A673 (cell line): Measurements from ENCODE around the gene ADAM8. TPM values are rescaled to one million over a fixed set of nuclear protein-coding genes. Genes with fewer than 3 reads are reported as not detected.
"Not testable (repeated sequence)": the region's sequence is repeated elsewhere in the genome, so short reads cannot be mapped to it uniquely, and the experiment has no call there.

Experiments
- BruUV-seq: library from RNA; stranded (reverse); fragments of 400-500 nt; replicated peaks from 2 replicates; lab custom pipeline; 2021; lab: Mats Ljungman, UMichigan
- CTCF ChIA-PET: fragments of 300-600 bp; sonication (Branson Sonifier 250); formaldehyde crosslinking; loops from one replicate; lab custom pipeline; 2022; ENCODE audit warnings: antibody characterized with exemption; lab: Charles Lee
- POLR2A ChIA-PET: fragments of 300-600 bp; sonication (Branson Sonifier 250); formaldehyde crosslinking; loops from one replicate; lab custom pipeline; 2022; ENCODE audit warnings: antibody characterized with exemption; ENCODE audit not compliant: low non-redundant PET; lab: Charles Lee
- DNase-seq: peaks from one replicate; pipeline ENCODE4 v3.0.0-alpha.2; 2015; ENCODE audit warnings: low spot score
- H3K27ac ChIP-seq: fragments of 200-600 bp; sonication (generic); 2 replicates; pipeline ENCODE4 v1.5.1; 2016; ENCODE audit warnings: mixed run types, low read depth, mild to moderate bottlenecking, mixed read lengths, antibody characterized with exemption, low read length; ENCODE audit not compliant: poor library complexity, severe bottlenecking
- H3K27me3 ChIP-seq: fragments of 200-600 bp; sonication (generic); replicated peaks from 2 replicates; pipeline ENCODE4 v1.6.1; 2017; ENCODE audit warnings: mixed run types, low read depth, mild to moderate bottlenecking, mixed read lengths, antibody characterized with exemption, low read length; ENCODE audit not compliant: insufficient read depth, poor library complexity
- H3K36me3 ChIP-seq: fragments of 200-600 bp; sonication (generic); 2 replicates; pipeline ENCODE4 v1.6.1; 2016; ENCODE audit warnings: mixed run types, mild to moderate bottlenecking, mixed read lengths, antibody characterized with exemption, low read length; ENCODE audit not compliant: insufficient read depth, poor library complexity, severe bottlenecking
- H3K4me1 ChIP-seq: fragments of 200-600 bp; sonication (generic); 2 replicates; pipeline ENCODE4 v1.6.1; 2017; ENCODE audit warnings: mixed run types, mild to moderate bottlenecking, mixed read lengths, antibody characterized with exemption, low read length; ENCODE audit not compliant: insufficient read depth, poor library complexity, severe bottlenecking
- H3K4me3 ChIP-seq: fragments of 200-600 bp; sonication (generic); 2 replicates; pipeline ENCODE4 v1.5.1; 2016; ENCODE audit warnings: low read depth, mixed run types, mild to moderate bottlenecking, mixed read lengths, low read length; ENCODE audit not compliant: poor library complexity, severe bottlenecking
- H3K9me3 ChIP-seq: fragments of 200-600 bp; sonication (generic); 2 replicates; pipeline ENCODE4 v1.6.1; 2016; ENCODE audit warnings: mixed run types, low read depth, mild to moderate bottlenecking, mixed read lengths, antibody characterized with exemption, low read length; ENCODE audit not compliant: poor library complexity, severe bottlenecking
- CTCF ChIP-seq: fragments of 300-800, 200-600 bp; sonication (generic); conservative IDR thresholded peaks from 2 replicates; pipeline ENCODE4 v1.5.1; 2017; ENCODE audit warnings: low read depth, mild to moderate bottlenecking, antibody characterized with exemption, low read length, moderate library complexity, mixed read lengths
- EZH2 ChIP-seq: fragments of 200-600 bp; sonication (generic); IDR thresholded peaks from 2 replicates; pipeline ENCODE4 v1.6.1; 2017; ENCODE audit warnings: borderline replicate concordance, low read depth, mild to moderate bottlenecking, mixed read lengths, antibody characterized with exemption, low read length; ENCODE audit not compliant: poor library complexity, severe bottlenecking
- intact Hi-C: fragments of 100-400 bp; cut with micrococcal nuclease; formaldehyde crosslinking; loops from one replicate; pipeline ENCODE4 v1.10.0; 2022; ENCODE audit not compliant: unreplicated experiment
- total RNA-seq: library from RNA; stranded (reverse); gene quantifications from 2 replicates; pipeline ENCODE4 v1.2.3, GENCODE V29; 2021

ADAM8 gene
- total RNA-seq, 1 experiment from 2014 or later, result 1.2 TPM

- H3K4me1 ChIP-seq, result no peaks in the 10 kb centered on the region
- no peaks in the 10 kb centered on the region for H3K36me3 ChIP-seq
- H3K27ac ChIP-seq, result no peak overlapping the region
- ChIA-PET POLR2A (no interaction called here), CTCF (no interaction called here)
- no peak for DNase-seq
- peaks cover 95% of the 10 kb centered on the region for H3K27me3 ChIP-seq
- TF ChIP-seq CTCF (no peak), EZH2 (no peak)
- intact Hi-C loops, result no loop called here
- H3K4me3 ChIP-seq, result no peak overlapping the region
- no TSS peak for BruUV-seq
- no peaks in the 10 kb centered on the region for H3K9me3 ChIP-seq
Measured at GRCh38 chr10:133236401-133237240, 40.0 kb downstream of the ADAM8 start.

- H3K27me3 ChIP-seq, result peaks cover 94% of the 10 kb centered on the region
- no peak overlapping the region for H3K27ac ChIP-seq
- CTCF ChIA-PET, result no interaction called here
- TF ChIP-seq CTCF (no peak), EZH2 (no peak)
- POLR2A ChIA-PET, result no interaction called here
- H3K9me3 ChIP-seq, result no peaks in the 10 kb centered on the region
- no peaks in the 10 kb centered on the region for H3K4me1 ChIP-seq
- intact Hi-C loops, result no loop called here
- H3K4me3 ChIP-seq, result no peak overlapping the region
- no peak for DNase-seq
- no TSS peak for BruUV-seq
- H3K36me3 ChIP-seq, result no peaks in the 10 kb centered on the region
Measured at GRCh38 chr10:133235932-133236331, 40.7 kb downstream of the ADAM8 start.

GRCh38 chr10:133235265-133235855 lies 41.3 kb downstream of the ADAM8 start:
- POLR2A ChIA-PET, result no interaction called here
- intact Hi-C loops, result no loop called here
- DNase-seq, result no peak
- Histone ChIP-seq H3K4me3 (no peak overlapping the region), H3K36me3 (no peaks in the 10 kb centered on the region), H3K27ac (no peak overlapping the region), H3K9me3 (no peaks in the 10 kb centered on the region), H3K27me3 (peaks cover 95% of the 10 kb centered on the region), H3K4me1 (no peaks in the 10 kb centered on the region)
- TF ChIP-seq CTCF (no peak), EZH2 (peak; percentile 20)
- BruUV-seq, result no TSS peak
- CTCF ChIA-PET, result interaction anchor here (0.5 kb wide), 1 partner anchor 11 kb away, joined by 3 read pairs; no protein-coding TSS in a partner anchor

GRCh38 chr10:133234796-133235195 lies 41.9 kb downstream of the ADAM8 start:
- H3K27ac ChIP-seq, H3K4me3 ChIP-seq, H3K36me3 ChIP-seq, H3K4me1 ChIP-seq, BruUV-seq, DNase-seq, POLR2A ChIA-PET, intact Hi-C loops, H3K9me3 ChIP-seq: not testable (repeated sequence)
- CTCF ChIA-PET, result interaction anchor here (0.5 kb wide), 1 partner anchor 10 kb away, joined by 3 read pairs; no protein-coding TSS in a partner anchor
- H3K27me3 ChIP-seq, result peaks cover 95% of the 10 kb centered on the region
